ENCODE data around the gene VPS39.

Gene VPS39

DNA sequence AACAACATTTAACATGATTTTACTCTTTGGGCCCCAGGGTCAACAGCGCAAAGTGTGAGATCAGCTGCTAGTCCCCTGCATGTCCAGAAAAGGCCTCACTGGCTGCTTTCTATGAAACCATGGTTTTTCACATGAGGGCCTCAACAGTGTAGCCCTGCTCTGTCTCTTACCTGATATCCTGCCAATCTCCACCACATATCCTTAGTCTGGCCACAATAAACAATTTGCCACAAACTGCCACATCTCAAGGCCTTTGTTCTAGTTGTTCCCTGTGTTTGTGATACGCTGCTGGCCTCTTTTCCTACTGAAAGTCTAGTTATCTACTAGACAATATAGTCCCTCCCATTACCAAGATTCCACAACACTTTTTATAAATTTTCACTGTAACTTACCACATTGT, 17.7 kb downstream of the VPS39 start:
- H3K27ac ChIP-seq, result no peak overlapping the region
- TF ChIP-seq ZFX (IDR thresholded peaks at IDR 0.05; ENCODE audit: borderline replicate concordance), result no peak
- TF ChIP-seq, protein P1, sequence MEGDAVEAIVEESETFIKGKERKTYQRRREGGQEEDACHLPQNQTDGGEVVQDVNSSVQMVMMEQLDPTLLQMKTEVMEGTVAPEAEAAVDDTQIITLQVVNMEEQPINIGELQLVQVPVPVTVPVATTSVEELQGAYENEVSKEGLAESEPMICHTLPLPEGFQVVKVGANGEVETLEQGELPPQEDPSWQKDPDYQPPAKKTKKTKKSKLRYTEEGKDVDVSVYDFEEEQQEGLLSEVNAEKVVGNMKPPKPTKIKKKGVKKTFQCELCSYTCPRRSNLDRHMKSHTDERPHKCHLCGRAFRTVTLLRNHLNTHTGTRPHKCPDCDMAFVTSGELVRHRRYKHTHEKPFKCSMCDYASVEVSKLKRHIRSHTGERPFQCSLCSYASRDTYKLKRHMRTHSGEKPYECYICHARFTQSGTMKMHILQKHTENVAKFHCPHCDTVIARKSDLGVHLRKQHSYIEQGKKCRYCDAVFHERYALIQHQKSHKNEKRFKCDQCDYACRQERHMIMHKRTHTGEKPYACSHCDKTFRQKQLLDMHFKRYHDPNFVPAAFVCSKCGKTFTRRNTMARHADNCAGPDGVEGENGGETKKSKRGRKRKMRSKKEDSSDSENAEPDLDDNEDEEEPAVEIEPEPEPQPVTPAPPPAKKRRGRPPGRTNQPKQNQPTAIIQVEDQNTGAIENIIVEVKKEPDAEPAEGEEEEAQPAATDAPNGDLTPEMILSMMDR (IDR thresholded peaks at IDR 0.05), result no peak

DNA sequence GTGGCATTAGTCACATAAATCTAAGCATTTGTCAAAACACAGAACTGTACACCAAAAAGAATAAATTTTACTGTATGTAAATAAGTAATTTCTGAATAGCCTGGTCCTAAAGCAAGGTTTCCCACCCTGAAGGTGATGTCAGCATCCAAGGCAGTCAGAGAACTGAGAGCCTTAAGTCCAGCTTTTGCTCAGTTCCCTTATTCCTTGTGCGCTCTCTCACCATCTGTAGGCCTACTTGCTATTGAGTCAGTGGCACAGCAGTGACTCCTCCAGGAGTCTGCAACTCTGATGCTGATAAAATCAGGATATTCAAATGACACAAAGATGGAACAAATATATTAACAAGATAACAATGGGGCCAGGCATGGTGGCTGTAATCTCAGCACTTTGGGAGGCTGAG, 22.3 kb downstream of the VPS39 start:
- TF ChIP-seq, protein P1 (IDR thresholded peaks at IDR 0.05), result no peak
- no peak for TF ChIP-seq ZFX (IDR thresholded peaks at IDR 0.05; ENCODE audit: borderline replicate concordance)
- H3K27ac ChIP-seq, result no peak overlapping the region

GRCh38 chr15:42184736-42185135, 23.4 kb downstream of the VPS39 start:
- TF ChIP-seq, protein P1 (IDR thresholded peaks at IDR 0.05), result no peak
- no peak for TF ChIP-seq ZFX (IDR thresholded peaks at IDR 0.05; ENCODE audit: borderline replicate concordance)
- no peak overlapping the region for H3K27ac ChIP-seq

DNA sequence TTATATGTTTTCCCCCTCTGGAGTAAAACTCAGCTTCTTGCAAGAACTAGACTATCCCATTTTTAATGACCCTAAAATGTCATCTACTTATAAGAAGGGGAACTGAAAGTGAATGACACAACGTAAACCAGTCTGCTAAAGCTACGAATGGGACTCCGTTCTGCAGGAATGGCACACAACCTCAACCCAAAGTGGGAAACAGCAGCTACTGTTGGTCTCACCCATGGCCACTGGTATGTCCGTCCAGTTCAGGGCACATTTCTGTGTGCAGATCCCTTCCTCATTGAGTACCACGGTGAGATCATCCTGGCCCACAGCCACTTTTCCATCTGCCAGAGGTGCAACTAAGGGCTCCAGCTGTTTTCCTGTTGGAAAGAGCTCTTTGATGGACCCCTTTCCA, 23.8 kb downstream of the VPS39 start:
- TF ChIP-seq, protein P1 (IDR thresholded peaks at IDR 0.05), result no peak
- TF ChIP-seq ZFX (IDR thresholded peaks at IDR 0.05; ENCODE audit: borderline replicate concordance), result no peak

DNA sequence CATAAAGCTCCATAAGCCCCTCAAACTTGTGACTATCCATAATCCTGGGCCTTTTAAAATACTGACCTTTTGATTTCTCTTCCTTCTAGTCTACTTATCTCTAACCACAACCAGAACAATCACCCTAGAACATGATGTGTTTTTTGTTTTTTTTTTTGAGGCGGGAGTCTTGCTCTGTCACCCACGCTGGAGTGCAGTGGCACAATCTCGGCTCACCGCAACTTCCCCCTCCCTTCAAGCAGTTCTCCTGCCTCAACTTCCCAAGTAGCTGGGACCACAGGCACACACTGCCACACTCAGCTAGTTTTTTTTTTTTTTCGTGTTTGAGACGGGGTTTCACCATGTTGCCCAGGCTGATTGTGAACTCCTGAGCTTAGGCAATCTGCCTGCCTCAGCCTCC, 25.1 kb downstream of the VPS39 start:
- TF ChIP-seq, protein P1 (IDR thresholded peaks at IDR 0.05), result no peak
- TF ChIP-seq ZFX (IDR thresholded peaks at IDR 0.05; ENCODE audit: borderline replicate concordance), result no peak
- no peak overlapping the region for H3K27ac ChIP-seq

More for the DNA sequence above, 23.8 kb downstream of the VPS39 start:
- H3K27ac ChIP-seq, result no peak overlapping the region

GRCh38 chr15:42182328-42182886, 25.7 kb downstream of the VPS39 start:
- no peak for TF ChIP-seq ZFX (IDR thresholded peaks at IDR 0.05; ENCODE audit: borderline replicate concordance)
- no peak overlapping the region for H3K27ac ChIP-seq

- no peak overlapping the region for H3K27ac ChIP-seq
- TF ChIP-seq ZFX (IDR thresholded peaks at IDR 0.05; ENCODE audit: borderline replicate concordance), result no peak
- TF ChIP-seq, protein P1 (IDR thresholded peaks at IDR 0.05), result no peak
Measured at GRCh38 chr15:42178056-42178455, 30.0 kb downstream of the VPS39 start.

GRCh38 chr15:42175671-42176070, 32.4 kb downstream of the VPS39 start:
- TF ChIP-seq ZFX (IDR thresholded peaks at IDR 0.05; ENCODE audit: borderline replicate concordance), result no peak
- TF ChIP-seq, protein P1 (IDR thresholded peaks at IDR 0.05), result no peak
- no peak overlapping the region for H3K27ac ChIP-seq
